GM18951 (cell line): ENCODE results near the gene ZNF574.

Experiments
- POLR2A ChIP-seq: IDR thresholded peaks from 4 replicates; pipeline ENCODE4 v1.6.1; 2011; ENCODE audit warnings: mild to moderate bottlenecking; ENCODE audit not compliant: insufficient read length, insufficient read depth; ENCODE audit errors: extremely low read depth
- in situ Hi-C: fragments of 300-500 bp; cut with MboI; formaldehyde crosslinking; loops from one replicate; pipeline ENCODE4 v1.12.0; 2022; ENCODE audit warnings: low sequenced_read_pairs, mixed read lengths, inconsistent platforms; ENCODE audit not compliant: unreplicated experiment

The ZNF574 gene

DNA sequence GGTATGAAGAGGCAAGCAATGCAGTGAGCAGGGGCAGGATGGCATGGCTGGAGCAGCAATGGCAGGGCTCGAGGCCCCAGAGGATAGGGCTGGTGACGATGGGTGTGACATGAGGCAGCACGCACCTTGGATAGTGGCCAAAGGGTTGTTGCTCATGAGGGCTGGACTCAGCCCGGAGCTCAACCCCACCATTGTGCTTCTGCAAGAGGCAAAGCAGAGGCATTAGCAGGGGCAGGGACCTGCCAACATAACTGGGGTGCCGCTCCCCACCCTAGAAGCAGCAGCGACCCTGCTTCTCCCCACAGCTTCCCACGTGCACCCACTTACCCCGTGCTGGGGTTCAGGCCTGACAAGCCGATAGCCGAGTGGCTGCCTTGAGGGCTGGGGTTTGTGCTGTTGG, 15.8 kb downstream of the ZNF574 start:
- in situ Hi-C loops = no loop called here
- no peak for TF ChIP-seq POLR2A

DNA sequence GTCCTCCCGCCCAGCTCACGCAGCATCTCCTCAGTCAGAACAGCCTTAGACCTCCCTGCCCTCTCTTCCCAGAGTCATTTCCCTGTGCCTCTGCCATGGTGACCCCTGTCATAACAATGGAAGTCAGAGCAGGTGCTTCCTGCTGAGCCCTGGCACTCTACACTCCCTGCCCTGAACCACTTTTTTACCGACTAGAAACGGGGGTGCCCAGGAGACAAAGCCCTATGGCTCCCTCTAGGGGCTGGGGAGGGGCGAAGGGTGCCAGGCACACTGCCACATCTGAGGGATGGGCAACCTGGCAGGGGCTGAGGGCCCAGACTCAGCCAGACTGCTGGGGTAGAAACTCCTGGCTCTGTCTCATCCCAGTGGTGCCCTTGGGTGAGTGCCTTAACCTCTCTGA, 16.4 kb downstream of the ZNF574 start:
- TF ChIP-seq POLR2A = no peak
- in situ Hi-C loops = no loop called here

DNA sequence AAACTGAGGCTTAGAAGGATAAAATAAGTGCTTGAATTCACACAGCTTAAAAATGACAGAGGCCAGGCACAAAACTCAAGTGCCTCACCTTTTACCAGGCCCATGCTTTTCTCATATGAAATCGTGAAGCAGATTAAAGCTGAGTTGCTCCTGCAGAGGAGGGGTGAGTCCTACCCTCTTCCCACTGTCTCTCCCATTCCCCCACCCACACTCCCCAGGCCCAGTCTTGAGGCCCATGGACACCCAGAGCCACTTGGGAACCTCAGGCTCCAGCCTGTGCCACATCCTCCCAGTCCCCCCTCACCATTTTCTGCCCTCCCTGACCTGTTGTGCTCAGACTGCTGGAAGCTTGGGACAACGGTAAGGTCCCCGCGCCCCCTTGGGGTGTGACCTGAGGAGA, 17.5 kb downstream of the ZNF574 start:
- in situ Hi-C loops = no loop called here
- TF ChIP-seq POLR2A = no peak

DNA sequence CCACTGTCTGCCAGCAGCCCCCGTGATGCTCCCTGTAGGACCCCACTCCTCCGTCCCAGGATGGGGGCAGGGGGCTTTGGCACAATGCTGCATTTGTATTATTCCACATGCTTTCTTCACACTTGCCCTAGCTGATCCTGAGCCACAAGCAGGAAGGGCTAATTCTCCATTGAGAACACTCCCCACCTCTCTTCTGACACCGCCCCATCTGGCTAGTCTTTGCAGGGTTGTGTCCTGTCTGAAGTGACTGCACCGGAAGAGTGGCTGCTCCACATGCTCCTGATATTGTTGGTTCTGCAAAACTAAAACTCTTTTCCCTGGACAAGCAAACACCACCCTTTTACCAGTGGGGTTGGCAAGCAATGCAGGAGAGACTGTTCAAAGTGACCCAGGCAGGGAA, 18.0 kb downstream of the ZNF574 start:
- TF ChIP-seq POLR2A = no peak
- in situ Hi-C loops = no loop called here

DNA sequence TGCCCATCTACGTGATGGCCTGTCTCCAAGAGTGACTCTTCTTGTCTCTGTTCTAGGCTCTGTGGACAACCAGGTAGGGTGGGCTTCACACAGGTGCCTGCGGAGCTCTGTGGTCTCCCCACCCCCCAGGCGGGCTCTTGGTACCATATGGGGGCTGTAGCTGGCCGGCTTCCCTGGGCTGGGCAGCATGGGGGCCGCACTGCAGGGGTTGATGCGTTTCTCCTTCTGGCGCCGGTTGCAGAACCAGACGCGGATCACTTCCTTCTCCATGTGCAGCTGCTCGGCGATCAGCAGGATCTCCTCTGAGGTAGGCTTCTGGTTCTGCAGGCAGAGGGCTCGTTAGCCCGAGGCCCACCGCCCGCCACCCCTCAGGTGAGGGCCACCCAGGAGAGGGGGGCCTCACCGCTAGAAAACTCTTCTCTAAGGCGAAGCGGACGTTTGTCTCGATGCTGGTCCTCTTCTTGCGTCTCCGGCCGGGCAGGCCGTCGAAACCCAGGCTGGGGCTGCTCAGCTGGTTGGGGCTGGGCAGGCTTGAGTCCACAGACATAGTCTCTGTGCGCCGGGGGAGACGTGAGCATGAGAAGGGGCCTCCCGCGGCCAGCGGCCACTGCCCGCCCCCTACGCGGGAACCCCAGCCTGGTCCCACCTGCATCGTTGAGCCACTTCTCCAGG, 19.3 kb downstream of the ZNF574 start:
- TF ChIP-seq POLR2A = no peak
- in situ Hi-C loops = no loop called here

DNA sequence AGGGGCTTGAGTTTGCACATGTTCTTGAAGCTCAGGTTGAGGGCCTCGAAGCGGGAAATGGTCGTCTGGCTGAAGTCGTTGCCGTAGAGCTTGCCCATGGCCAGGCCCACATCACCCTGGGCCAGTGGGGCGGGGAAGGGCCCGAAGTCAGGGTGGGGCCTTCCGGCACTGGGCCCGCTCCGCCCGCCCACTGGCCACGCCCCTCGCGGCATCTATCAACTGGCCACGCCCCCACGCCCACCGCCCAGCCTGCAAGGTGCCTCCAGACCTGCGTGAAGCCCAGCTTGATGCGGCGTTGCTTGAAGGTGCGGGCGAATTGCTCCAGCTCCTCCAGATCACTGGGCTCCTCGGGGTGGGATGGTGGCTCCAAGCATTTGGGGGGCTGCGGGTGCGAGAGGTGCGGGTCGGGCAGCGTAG, 19.9 kb downstream of the ZNF574 start:
- TF ChIP-seq POLR2A = no peak
- in situ Hi-C loops = no loop called here

DNA sequence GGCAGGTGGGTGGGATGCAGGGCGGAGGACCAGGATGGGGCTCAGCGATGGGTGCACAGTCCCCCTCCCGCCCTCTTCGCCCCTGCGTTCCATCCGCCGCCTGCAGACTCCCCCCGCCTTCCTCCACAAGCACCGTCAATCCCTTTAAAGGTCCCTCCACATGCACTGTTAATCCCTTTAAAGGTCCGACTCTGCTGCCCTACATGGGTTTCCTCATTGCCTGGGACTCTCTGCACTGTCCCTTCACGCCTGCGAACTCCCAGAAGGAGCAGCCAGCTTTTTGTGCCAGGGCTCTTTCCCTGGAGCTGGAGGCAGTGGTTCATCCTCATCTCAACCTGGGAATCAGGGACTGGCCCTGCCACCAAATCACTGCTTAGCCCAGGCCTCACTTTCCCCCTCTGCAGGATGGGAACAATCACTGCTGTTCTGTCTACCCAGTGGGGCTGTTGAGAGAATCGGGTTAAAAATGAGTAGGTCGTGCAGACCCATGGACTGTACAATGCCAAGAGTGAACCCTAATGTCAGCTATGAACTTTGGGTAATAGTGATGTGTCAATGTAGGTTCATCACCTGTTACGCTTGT, 20.4 kb downstream of the ZNF574 start:
- in situ Hi-C loops = no loop called here
- no peak for TF ChIP-seq POLR2A

DNA sequence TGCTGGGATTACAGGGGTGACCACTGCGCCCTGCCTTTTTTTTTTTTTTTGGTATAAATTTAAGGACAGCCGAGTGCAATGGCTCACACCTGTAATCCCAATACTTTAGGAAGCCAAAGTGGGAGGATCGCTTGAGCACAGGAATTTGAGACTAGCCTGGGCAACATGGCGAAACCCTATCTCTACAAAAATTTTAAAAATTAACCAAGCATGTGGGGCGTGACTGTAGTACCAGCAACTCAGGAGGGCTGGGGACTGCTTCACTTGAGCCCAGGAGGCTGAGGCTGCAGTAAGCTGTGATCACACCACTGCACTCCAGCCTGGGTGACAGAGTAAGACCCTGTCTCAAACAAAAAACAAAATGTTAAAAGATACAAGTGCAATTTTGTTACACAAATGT, 21.5 kb downstream of the ZNF574 start:
- in situ Hi-C loops = no loop called here
- no peak for TF ChIP-seq POLR2A

DNA sequence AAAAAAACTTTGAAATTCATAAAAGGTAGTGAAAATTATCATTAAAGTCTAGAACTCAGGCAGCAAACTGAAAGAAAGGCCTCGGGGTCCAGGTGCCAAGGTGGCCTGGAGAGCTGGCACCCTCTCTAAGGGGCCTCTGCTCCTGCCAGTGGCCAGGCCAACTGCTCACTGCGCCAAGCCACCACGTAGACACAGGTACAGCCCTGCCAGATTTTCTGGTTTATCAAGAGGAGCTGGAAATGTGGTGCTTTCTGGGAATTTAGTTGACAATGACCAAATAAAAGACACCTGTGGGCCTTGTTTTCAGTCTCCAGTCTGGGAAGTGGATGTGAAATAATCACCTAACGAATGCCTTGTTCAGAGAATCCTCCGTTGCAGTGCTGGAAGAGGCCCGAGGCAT, 22.8 kb downstream of the ZNF574 start:
- TF ChIP-seq POLR2A = no peak

DNA sequence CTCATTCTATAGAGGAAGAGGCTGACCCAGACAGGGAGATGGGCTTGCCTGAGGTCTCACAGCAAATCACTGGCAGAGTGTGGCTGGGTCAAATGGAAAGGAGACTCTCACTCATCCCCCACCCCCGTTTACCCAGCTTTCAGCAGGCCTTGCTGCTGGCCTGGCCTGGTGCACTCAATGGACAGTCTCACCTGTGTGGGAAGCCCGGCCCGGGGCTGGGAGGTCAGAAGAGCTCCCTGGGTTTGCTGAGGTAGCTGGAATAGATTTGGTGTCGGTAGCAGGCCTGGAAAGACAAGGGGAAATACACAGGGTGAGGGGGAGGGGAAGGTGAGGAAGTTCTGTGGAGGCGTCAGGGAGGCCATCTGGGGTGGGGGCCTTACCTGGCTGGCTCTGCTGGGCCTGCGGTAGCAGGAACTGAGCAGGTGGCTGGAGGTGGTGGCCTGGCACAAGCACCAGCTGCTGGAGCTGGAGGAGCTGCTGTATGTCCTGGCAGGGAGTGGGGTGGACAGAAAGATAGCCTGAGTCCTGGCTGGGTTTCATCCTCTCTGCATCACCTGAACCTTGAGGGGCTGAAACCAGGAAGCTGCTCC, 23.5 kb downstream of the ZNF574 start:
- in situ Hi-C loops = no loop called here
- TF ChIP-seq POLR2A = no peak

More for the DNA sequence above, 22.8 kb downstream of the ZNF574 start:
- in situ Hi-C loops = no loop called here

DNA sequence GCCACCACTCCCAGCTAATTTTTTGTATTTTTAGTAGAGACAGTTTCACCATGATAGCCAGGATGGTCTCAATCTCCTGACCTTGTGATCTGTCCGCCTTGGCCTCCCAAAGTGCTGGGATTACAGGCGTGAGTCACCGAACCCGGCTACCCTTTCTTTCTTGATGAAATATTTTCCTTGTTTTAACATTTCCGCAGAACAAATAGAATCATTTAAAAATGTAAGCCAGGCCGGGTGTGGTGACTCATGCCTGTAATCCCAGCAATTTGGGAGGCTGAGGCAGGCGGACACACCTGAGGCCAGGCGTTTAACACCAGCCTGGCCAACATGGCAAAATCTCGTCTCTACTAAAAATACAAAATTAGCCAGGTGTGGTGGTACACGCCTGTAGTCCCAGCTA, 24.3 kb downstream of the ZNF574 start:
- in situ Hi-C loops = loop anchor here (25.0 kb wide), 1 partner anchor 187 kb away; no protein-coding TSS in a partner anchor

DNA sequence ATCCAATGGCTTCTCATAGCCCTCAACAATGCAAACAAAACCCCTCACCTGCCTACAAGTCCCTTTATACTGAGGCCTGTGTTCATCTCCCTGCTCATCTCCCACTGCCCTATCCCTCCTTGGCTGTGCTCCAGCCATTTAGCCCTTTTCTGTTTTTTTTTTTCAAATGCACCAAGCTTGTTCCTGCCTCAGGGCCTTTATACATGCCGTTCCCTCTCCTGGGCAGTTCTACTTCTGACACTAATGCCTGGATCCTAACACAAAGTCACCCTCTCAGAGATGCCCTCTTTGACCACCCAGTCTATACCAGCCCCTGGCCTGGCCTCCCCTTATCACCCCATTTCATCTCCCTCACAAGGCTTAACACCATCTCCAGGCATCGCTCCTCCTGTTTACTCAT, 26.9 kb downstream of the ZNF574 start:
- in situ Hi-C loops = loop anchor here (25.0 kb wide), 1 partner anchor 184 kb away; no protein-coding TSS in a partner anchor
- TF ChIP-seq POLR2A = no peak

DNA sequence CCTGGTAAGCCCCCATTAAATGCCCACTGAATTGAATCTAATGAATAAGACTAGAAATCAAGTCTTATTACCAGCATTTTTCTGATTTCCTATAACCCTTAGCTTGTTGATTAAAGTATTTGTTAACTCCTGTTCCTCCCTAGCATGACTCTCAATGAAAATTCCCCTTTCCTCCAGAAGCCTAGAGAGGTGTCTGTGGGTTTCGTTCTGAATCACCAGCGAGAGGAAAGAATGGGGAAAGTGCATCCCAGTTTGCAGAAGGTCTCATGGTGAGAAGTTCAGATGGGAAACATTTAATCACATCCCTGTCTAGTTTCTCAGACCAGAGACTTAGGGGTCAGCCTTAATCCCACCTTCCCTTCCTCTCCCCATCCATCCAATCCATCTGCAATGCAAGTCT, 29.4 kb downstream of the ZNF574 start:
- TF ChIP-seq POLR2A = no peak
- in situ Hi-C loops = loop anchor here (25.0 kb wide), 1 partner anchor 182 kb away; no protein-coding TSS in a partner anchor
